Measurements from ENCODE around the gene TMEM181.

- TF ChIP-seq CTCF (IDR thresholded peaks at IDR 0.05) (no peak), POLR2A (IDR thresholded peaks at IDR 0.05) (no peak)
These were observed 40.6 kb upstream of the TMEM181 start for GRCh38 chr6:158519300-158519699.

All from vagina (tissue), 2 donors.